ENCODE results near the gene ARL10.

ARL10 gene

GRCh38 chr5:176362233-176362490 lies 3.1 kb upstream of the ARL10 start:
- no peak for DNase-seq

GRCh38 chr5:176364765-176365350 lies 429 bp upstream of the ARL10 start:
- DNase-seq = no peak

- no peak for DNase-seq
Measured at GRCh38 chr5:176366232-176366894, 1.1 kb downstream of the ARL10 start.

GRCh38 chr5:176368726-176369125 lies 3.4 kb downstream of the ARL10 start:
- no peak for DNase-seq

- DNase-seq = no peak
Measured at GRCh38 chr5:176369934-176370711, 4.8 kb downstream of the ARL10 start.

- no peak for DNase-seq
Measured at GRCh38 chr5:176371621-176372539, 6.6 kb downstream of the ARL10 start.

GRCh38 chr5:176373100-176373818 lies 8.0 kb downstream of the ARL10 start:
- no peak for DNase-seq

- DNase-seq = no peak
Measured at GRCh38 chr5:176379881-176380280, 14.6 kb downstream of the ARL10 start.

GRCh38 chr5:176381423-176381822 lies 16.1 kb downstream of the ARL10 start:
- no peak for DNase-seq

GRCh38 chr5:176381979-176382378 lies 16.7 kb downstream of the ARL10 start:
- DNase-seq = no peak

GRCh38 chr5:176382721-176383120 lies 17.4 kb downstream of the ARL10 start:
- no peak for DNase-seq

GRCh38 chr5:176383248-176383905 lies 18.1 kb downstream of the ARL10 start:
- DNase-seq = no peak

- no peak for DNase-seq
Measured at GRCh38 chr5:176383961-176384360, 18.7 kb downstream of the ARL10 start.

GRCh38 chr5:176384366-176384930 lies 19.2 kb downstream of the ARL10 start:
- no peak for DNase-seq

GRCh38 chr5:176384991-176385390 lies 19.7 kb downstream of the ARL10 start:
- DNase-seq = no peak

- DNase-seq = no peak
Measured at GRCh38 chr5:176386491-176386890, 21.2 kb downstream of the ARL10 start.

GRCh38 chr5:176387384-176387925 lies 22.2 kb downstream of the ARL10 start:
- no peak for DNase-seq

- DNase-seq = no peak
Measured at GRCh38 chr5:176388003-176388443, 22.7 kb downstream of the ARL10 start.

- peak; percentile 97 to 98 (median 98) for DNase-seq
Measured at GRCh38 chr5:176388444-176389134, 23.3 kb downstream of the ARL10 start, which contains the start of the genes HIGD2A and NOP16. Gene HIGD2A, plus strand, starts transcription at chr5:176388751. Its CDS starts 69 bp downstream, at chr5:176388820. Gene NOP16, minus strand, starts transcription at chr5:176388598. Its CDS starts 59 bp downstream, at chr5:176388539.
